Panc1 (cell line): ENCODE measurements around the gene GDF2. TPM values are rescaled to one million over a fixed set of nuclear protein-coding genes. Genes with fewer than 3 reads are reported as not detected.

Source experiments
- ATAC-seq: fragments of 200-7000 bp; cut with Tn5 transposase; 2 replicates; pipeline ENCODE4 v1.9.1; 2020; ENCODE audit warnings: mild to moderate bottlenecking, moderate library complexity
- BruUV-seq: library from RNA; stranded (reverse); fragments of 400-500 nt; replicated peaks from 2 replicates; lab custom pipeline; 2021; lab: Mats Ljungman, UMichigan
- CTCF ChIA-PET: fragments of 300-600 bp; sonication (Branson Sonifier 250); formaldehyde crosslinking; loops from one replicate; lab custom pipeline; 2022; ENCODE audit warnings: antibody characterized with exemption; lab: Charles Lee
- POLR2A ChIA-PET: fragments of 300-600 bp; sonication (Branson Sonifier 250); formaldehyde crosslinking; loops from one replicate; lab custom pipeline; 2022; ENCODE audit warnings: antibody characterized with exemption; lab: Charles Lee
- DNase-seq: peaks from one replicate; pipeline ENCODE4 v3.0.0-alpha.2; 2010; ENCODE audit warnings: low read depth, low spot score
- H3K27ac ChIP-seq: 2 replicates; pipeline ENCODE4 v1.5.1; 2011; ENCODE audit warnings: mild to moderate bottlenecking, low read length, inconsistent platforms
- H3K27me3 ChIP-seq: fragments of 200-500 bp; sonication (Bioruptor generic); 2 replicates; pipeline ENCODE4 v1.6.0; 2014; ENCODE audit warnings: low read length, inconsistent platforms; ENCODE audit not compliant: control insufficient read depth, insufficient read depth
- H3K36me3 ChIP-seq: fragments of 200-500 bp; sonication (Bioruptor generic); 2 replicates; pipeline ENCODE4 v1.5.1; 2014; ENCODE audit warnings: inconsistent platforms, mild to moderate bottlenecking, low read length, moderate library complexity; ENCODE audit not compliant: control insufficient read depth, insufficient read depth
- H3K4me1 ChIP-seq: 2 replicates; pipeline ENCODE4 v1.5.1; 2011; ENCODE audit warnings: inconsistent platforms, mild to moderate bottlenecking, low read length, moderate library complexity; ENCODE audit not compliant: control insufficient read depth, insufficient read depth
- H3K4me3 ChIP-seq, 2 experiments: 2 replicates each; pipeline ENCODE4 v1.5.1; 2011 to 2012; ENCODE audit warnings: low read depth in 2 of 2, low read length in 2 of 2, mild to moderate bottlenecking in 2 of 2, inconsistent platforms in 1 of 2, moderate library complexity in 1 of 2
- H3K9me3 ChIP-seq: fragments of 200-500 bp; sonication (Bioruptor generic); 2 replicates; pipeline ENCODE4 v1.5.1; 2014; ENCODE audit warnings: low read depth, mild to moderate bottlenecking, inconsistent platforms, low read length, moderate library complexity; ENCODE audit not compliant: control insufficient read depth, insufficient read depth
- POLR2AphosphoS5 ChIP-seq: IDR thresholded peaks from 2 replicates; pipeline ENCODE4 v1.6.1; 2012; ENCODE audit warnings: mild to moderate bottlenecking, low read depth, low read length, moderate library complexity
- SIN3A ChIP-seq: IDR thresholded peaks from 2 replicates; pipeline ENCODE4 v1.6.1; 2012; ENCODE audit warnings: low read depth, mild to moderate bottlenecking, low read length, moderate library complexity, borderline replicate concordance; ENCODE audit not compliant: insufficient read depth
- TCF7L2 ChIP-seq: IDR thresholded peaks from 2 replicates; pipeline ENCODE4 v1.6.1; 2011; ENCODE audit warnings: mild to moderate bottlenecking, low read depth, low read length, inconsistent platforms
- in situ Hi-C: cut with HindIII; loops from 2 replicates; pipeline ENCODE4 v1.10.0; 2016; ENCODE audit warnings: low sequenced_read_pairs, low pct_unique_long_range_greater_than_20kb
- intact Hi-C: fragments of 100-400 bp; cut with micrococcal nuclease; formaldehyde crosslinking; loops from one replicate; pipeline ENCODE4 v1.10.0; 2022; ENCODE audit not compliant: unreplicated experiment
- total RNA-seq: library from RNA; stranded (reverse); gene quantifications from one replicate; pipeline ENCODE4 v1.2.1, GENCODE V29; 2021; ENCODE audit not compliant: unreplicated experiment
- TF ChIP-seq, protein P1 (sequence below): fragments of 450-650 bp; IDR thresholded peaks from 2 replicates; pipeline ENCODE4 v1.5.1; 2017; ENCODE audit warnings: mild to moderate bottlenecking
- TF ChIP-seq, protein P2 (sequence below), 2 experiments: IDR thresholded peaks; 2 replicates each; pipeline ENCODE4 v1.6.1; 2011 to 2012; ENCODE audit warnings: low read depth in 2 of 2, control low read depth in 1 of 2, low read length in 1 of 2, mild to moderate bottlenecking in 1 of 2, moderate library complexity in 1 of 2; ENCODE audit not compliant: insufficient read depth in 1 of 2

GDF2 gene
- total RNA-seq, 1 experiment from 2014 or later = not detected

DNA sequence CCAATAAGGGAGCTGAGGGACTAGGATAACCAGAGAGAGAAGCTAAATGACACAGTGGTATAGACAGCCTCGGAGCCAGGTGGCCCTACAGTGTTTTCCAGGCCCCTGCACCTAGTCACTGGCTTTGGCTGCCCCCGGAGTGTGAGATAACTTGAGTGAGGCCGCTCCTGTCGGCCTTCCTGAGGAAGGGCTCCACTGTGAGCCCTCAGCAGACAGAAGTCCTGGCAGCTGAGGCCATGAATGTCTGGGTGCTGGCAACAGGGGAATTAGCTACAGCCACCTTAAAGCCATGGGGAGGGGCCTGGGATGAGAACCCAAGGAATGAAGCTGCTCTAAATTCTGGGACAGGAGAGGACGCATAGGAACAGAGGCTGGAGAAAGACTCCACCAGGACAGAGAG, 26.8 kb upstream of the GDF2 start:
- Histone ChIP-seq H3K27me3 (peaks cover 26% of the 10 kb centered on the region), H3K4me3 (no peak overlapping the region), H3K27ac (no peak overlapping the region), H3K9me3 (no peaks in the 10 kb centered on the region), H3K36me3 (no peaks in the 10 kb centered on the region), H3K4me1 (no peaks in the 10 kb centered on the region)
- CTCF ChIA-PET = no interaction called here
- intact Hi-C loops = no loop called here
- POLR2A ChIA-PET = no interaction called here
- no peak for ATAC-seq
- in situ Hi-C loops = no loop called here
- DNase-seq = no peak
- no TSS peak for BruUV-seq
- TF ChIP-seq, protein P1, sequence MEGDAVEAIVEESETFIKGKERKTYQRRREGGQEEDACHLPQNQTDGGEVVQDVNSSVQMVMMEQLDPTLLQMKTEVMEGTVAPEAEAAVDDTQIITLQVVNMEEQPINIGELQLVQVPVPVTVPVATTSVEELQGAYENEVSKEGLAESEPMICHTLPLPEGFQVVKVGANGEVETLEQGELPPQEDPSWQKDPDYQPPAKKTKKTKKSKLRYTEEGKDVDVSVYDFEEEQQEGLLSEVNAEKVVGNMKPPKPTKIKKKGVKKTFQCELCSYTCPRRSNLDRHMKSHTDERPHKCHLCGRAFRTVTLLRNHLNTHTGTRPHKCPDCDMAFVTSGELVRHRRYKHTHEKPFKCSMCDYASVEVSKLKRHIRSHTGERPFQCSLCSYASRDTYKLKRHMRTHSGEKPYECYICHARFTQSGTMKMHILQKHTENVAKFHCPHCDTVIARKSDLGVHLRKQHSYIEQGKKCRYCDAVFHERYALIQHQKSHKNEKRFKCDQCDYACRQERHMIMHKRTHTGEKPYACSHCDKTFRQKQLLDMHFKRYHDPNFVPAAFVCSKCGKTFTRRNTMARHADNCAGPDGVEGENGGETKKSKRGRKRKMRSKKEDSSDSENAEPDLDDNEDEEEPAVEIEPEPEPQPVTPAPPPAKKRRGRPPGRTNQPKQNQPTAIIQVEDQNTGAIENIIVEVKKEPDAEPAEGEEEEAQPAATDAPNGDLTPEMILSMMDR = no peak
- TF ChIP-seq TCF7L2 (no peak), SIN3A (no peak), POLR2AphosphoS5 (no peak)
- TF ChIP-seq, protein P2, sequence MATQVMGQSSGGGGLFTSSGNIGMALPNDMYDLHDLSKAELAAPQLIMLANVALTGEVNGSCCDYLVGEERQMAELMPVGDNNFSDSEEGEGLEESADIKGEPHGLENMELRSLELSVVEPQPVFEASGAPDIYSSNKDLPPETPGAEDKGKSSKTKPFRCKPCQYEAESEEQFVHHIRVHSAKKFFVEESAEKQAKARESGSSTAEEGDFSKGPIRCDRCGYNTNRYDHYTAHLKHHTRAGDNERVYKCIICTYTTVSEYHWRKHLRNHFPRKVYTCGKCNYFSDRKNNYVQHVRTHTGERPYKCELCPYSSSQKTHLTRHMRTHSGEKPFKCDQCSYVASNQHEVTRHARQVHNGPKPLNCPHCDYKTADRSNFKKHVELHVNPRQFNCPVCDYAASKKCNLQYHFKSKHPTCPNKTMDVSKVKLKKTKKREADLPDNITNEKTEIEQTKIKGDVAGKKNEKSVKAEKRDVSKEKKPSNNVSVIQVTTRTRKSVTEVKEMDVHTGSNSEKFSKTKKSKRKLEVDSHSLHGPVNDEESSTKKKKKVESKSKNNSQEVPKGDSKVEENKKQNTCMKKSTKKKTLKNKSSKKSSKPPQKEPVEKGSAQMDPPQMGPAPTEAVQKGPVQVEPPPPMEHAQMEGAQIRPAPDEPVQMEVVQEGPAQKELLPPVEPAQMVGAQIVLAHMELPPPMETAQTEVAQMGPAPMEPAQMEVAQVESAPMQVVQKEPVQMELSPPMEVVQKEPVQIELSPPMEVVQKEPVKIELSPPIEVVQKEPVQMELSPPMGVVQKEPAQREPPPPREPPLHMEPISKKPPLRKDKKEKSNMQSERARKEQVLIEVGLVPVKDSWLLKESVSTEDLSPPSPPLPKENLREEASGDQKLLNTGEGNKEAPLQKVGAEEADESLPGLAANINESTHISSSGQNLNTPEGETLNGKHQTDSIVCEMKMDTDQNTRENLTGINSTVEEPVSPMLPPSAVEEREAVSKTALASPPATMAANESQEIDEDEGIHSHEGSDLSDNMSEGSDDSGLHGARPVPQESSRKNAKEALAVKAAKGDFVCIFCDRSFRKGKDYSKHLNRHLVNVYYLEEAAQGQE (IDR thresholded peaks at IDR 0.05; ENCODE audit: insufficient read depth in 1 of 2, low read depth in 2 of 2, low read length in 1 of 2) = no peak

DNA sequence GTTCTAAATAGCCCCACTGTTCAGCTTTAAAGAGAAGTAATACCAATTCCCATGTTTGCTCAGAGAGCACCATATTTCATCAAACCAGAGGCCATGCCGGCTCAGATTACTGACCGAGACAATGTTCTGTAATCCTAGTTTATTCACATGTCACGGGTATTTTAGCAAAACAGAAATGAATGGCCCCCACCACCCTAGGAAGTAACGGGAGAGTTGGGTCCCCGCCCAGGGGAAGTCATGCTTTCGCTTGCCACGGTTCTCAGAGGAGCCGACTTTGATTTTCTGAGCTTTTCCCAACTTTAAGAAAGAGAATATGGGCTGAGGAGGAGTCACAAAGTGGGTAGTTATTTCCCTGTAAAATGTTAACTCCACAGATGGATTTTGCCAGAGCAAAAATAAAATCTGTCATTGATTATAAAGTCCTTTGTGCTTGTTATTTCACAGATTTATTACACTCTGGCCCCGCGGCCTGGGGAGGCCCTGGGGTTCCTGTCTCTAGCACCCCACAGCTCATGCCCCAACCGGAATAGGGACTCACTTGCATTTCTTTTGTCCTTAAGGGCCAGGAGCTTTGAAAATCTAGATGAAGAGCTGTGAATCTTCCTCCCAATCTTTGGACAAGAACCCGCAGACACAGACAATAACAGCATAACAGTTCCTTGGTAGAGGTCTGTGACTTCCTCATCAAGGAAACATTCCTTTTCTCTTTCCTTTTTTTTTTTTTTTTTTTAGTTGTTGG, 25.9 kb upstream of the GDF2 start:
- H3K27ac ChIP-seq = no peak overlapping the region
- peaks cover 5% of the 10 kb centered on the region; the same call in 1 of the 2 replicates for H3K4me1 ChIP-seq
- intact Hi-C loops (no loop called here), in situ Hi-C loops (no loop called here)
- BruUV-seq = no TSS peak
- TF ChIP-seq, protein P2 (IDR thresholded peaks at IDR 0.05; ENCODE audit: insufficient read depth in 1 of 2, low read depth in 2 of 2, low read length in 1 of 2) = no peak
- no peak for TF ChIP-seq POLR2AphosphoS5
- no peak for TF ChIP-seq TCF7L2
- no peak for TF ChIP-seq SIN3A
- TF ChIP-seq, protein P1 = no peak
- POLR2A ChIA-PET = no interaction called here
- ATAC-seq = no peak
- H3K9me3 ChIP-seq = no peaks in the 10 kb centered on the region
- no peaks in the 10 kb centered on the region for H3K36me3 ChIP-seq
- peaks cover 27% of the 10 kb centered on the region for H3K27me3 ChIP-seq
- no peak overlapping the region for H3K4me3 ChIP-seq
- CTCF ChIA-PET = no interaction called here
- DNase-seq = no peak
